HUES48 (cell line): Measurements from ENCODE around the gene RPS6KA2.

Source experiments
- H3K27ac ChIP-seq: one replicate; pipeline ENCODE4 v1.7.0; 2013; ENCODE audit warnings: low read depth, low read length, inconsistent platforms
- H3K27me3 ChIP-seq: 2 replicates; pipeline ENCODE4 v1.6.1; 2013; ENCODE audit warnings: mild to moderate bottlenecking, low read length; ENCODE audit not compliant: control insufficient read depth, insufficient read depth
- H3K36me3 ChIP-seq: 2 replicates; pipeline ENCODE4 v1.6.1; 2013; ENCODE audit warnings: low read length; ENCODE audit not compliant: control insufficient read depth, insufficient read depth
- H3K4me1 ChIP-seq: 2 replicates; pipeline ENCODE4 v1.6.1; 2013; ENCODE audit warnings: mild to moderate bottlenecking, low read length; ENCODE audit not compliant: control insufficient read depth, insufficient read depth
- H3K4me3 ChIP-seq: 2 replicates; pipeline ENCODE4 v1.5.1; 2013; ENCODE audit warnings: mild to moderate bottlenecking, low read depth, low read length
- H3K9ac ChIP-seq: 2 replicates; pipeline ENCODE4 v1.6.1; 2013; ENCODE audit warnings: mild to moderate bottlenecking, low read depth, low read length, moderate library complexity
- H3K9me3 ChIP-seq: 2 replicates; pipeline ENCODE4 v1.6.1; 2013; ENCODE audit warnings: low read length; ENCODE audit not compliant: control insufficient read depth, insufficient read depth

RPS6KA2 gene

GRCh38 chr6:166504100-166504499 is 123.0 kb downstream of the RPS6KA2 start:
- no peaks in the 10 kb centered on the region for H3K9me3 ChIP-seq
- H3K4me1 ChIP-seq: no peaks in the 10 kb centered on the region
- peaks cover 25% of the 10 kb centered on the region for H3K36me3 ChIP-seq
- H3K9ac ChIP-seq: no peak overlapping the region
- no peak overlapping the region for H3K27ac ChIP-seq
- H3K4me3 ChIP-seq: no peak overlapping the region
- no peaks in the 10 kb centered on the region for H3K27me3 ChIP-seq

GRCh38 chr6:166503167-166503744 is 123.8 kb downstream of the RPS6KA2 start:
- Histone ChIP-seq H3K27ac (no peak overlapping the region), H3K36me3 (peaks cover 22% of the 10 kb centered on the region), H3K27me3 (no peaks in the 10 kb centered on the region)

GRCh38 chr6:166502453-166502852 is 124.6 kb downstream of the RPS6KA2 start:
- H3K27me3 ChIP-seq: no peaks in the 10 kb centered on the region
- no peak overlapping the region for H3K4me3 ChIP-seq
- H3K4me1 ChIP-seq: no peaks in the 10 kb centered on the region
- no peak overlapping the region for H3K27ac ChIP-seq
- H3K36me3 ChIP-seq: peaks cover 22% of the 10 kb centered on the region
- no peaks in the 10 kb centered on the region for H3K9me3 ChIP-seq
- no peak overlapping the region for H3K9ac ChIP-seq

More at GRCh38 chr6:166503167-166503744, 123.8 kb downstream of the RPS6KA2 start:
- no peaks in the 10 kb centered on the region for H3K4me1 ChIP-seq
- H3K9ac ChIP-seq: no peak overlapping the region
- no peak overlapping the region for H3K4me3 ChIP-seq
- H3K9me3 ChIP-seq: no peaks in the 10 kb centered on the region

- H3K27ac ChIP-seq: no peak overlapping the region
- no peaks in the 10 kb centered on the region for H3K4me1 ChIP-seq
- peaks cover 22% of the 10 kb centered on the region for H3K36me3 ChIP-seq
- H3K4me3 ChIP-seq: no peak overlapping the region
- H3K27me3 ChIP-seq: no peaks in the 10 kb centered on the region
- no peak overlapping the region for H3K9ac ChIP-seq
- H3K9me3 ChIP-seq: no peaks in the 10 kb centered on the region
These were observed 125.8 kb downstream of the RPS6KA2 start for GRCh38 chr6:166501246-166501645.

GRCh38 chr6:166500246-166500645 is 126.8 kb downstream of the RPS6KA2 start:
- no peaks in the 10 kb centered on the region for H3K4me1 ChIP-seq
- no peaks in the 10 kb centered on the region for H3K27me3 ChIP-seq
- H3K27ac ChIP-seq: no peak overlapping the region
- peaks cover 22% of the 10 kb centered on the region for H3K36me3 ChIP-seq
- H3K9me3 ChIP-seq: no peaks in the 10 kb centered on the region
- H3K9ac ChIP-seq: no peak overlapping the region
- H3K4me3 ChIP-seq: no peak overlapping the region

GRCh38 chr6:166499350-166500163 is 127.5 kb downstream of the RPS6KA2 start:
- Histone ChIP-seq H3K4me1 (no peaks in the 10 kb centered on the region), H3K9me3 (no peaks in the 10 kb centered on the region), H3K36me3 (peaks cover 19% of the 10 kb centered on the region), H3K27ac (no peak overlapping the region), H3K4me3 (no peak overlapping the region), H3K9ac (no peak overlapping the region), H3K27me3 (no peaks in the 10 kb centered on the region)

- no peaks in the 10 kb centered on the region for H3K4me1 ChIP-seq
- no peaks in the 10 kb centered on the region for H3K9me3 ChIP-seq
- no peak overlapping the region for H3K9ac ChIP-seq
- H3K36me3 ChIP-seq: peaks cover 12% of the 10 kb centered on the region
- no peak overlapping the region for H3K4me3 ChIP-seq
- H3K27ac ChIP-seq: no peak overlapping the region
- H3K27me3 ChIP-seq: no peaks in the 10 kb centered on the region
These were observed 128.2 kb downstream of the RPS6KA2 start for GRCh38 chr6:166498661-166499349.

GRCh38 chr6:166498228-166498627 is 128.8 kb downstream of the RPS6KA2 start:
- no peaks in the 10 kb centered on the region for H3K9me3 ChIP-seq
- H3K27ac ChIP-seq: no peak overlapping the region
- H3K36me3 ChIP-seq: peaks cover 9% of the 10 kb centered on the region
- no peaks in the 10 kb centered on the region for H3K4me1 ChIP-seq
- H3K9ac ChIP-seq: no peak overlapping the region
- no peak overlapping the region for H3K4me3 ChIP-seq
- H3K27me3 ChIP-seq: no peaks in the 10 kb centered on the region

GRCh38 chr6:166497087-166497899 is 129.8 kb downstream of the RPS6KA2 start:
- no peaks in the 10 kb centered on the region for H3K9me3 ChIP-seq
- H3K27ac ChIP-seq: no peak overlapping the region

GRCh38 chr6:166496460-166496859 is 130.6 kb downstream of the RPS6KA2 start:
- no peak overlapping the region for H3K9ac ChIP-seq
- no peaks in the 10 kb centered on the region for H3K9me3 ChIP-seq
- H3K27me3 ChIP-seq: no peaks in the 10 kb centered on the region
- H3K4me1 ChIP-seq: no peaks in the 10 kb centered on the region
- H3K36me3 ChIP-seq: peaks cover 5% of the 10 kb centered on the region; the same call in 1 of the 2 replicates
- H3K4me3 ChIP-seq: no peak overlapping the region
- no peak overlapping the region for H3K27ac ChIP-seq

More at GRCh38 chr6:166497087-166497899, 129.8 kb downstream of the RPS6KA2 start:
- H3K4me3 ChIP-seq: no peak overlapping the region
- H3K27me3 ChIP-seq: no peaks in the 10 kb centered on the region
- H3K9ac ChIP-seq: no peak overlapping the region
- H3K36me3 ChIP-seq: peaks cover 5% of the 10 kb centered on the region; the same call in 1 of the 2 replicates
- H3K4me1 ChIP-seq: no peaks in the 10 kb centered on the region
